Measurements from ENCODE around the gene NUP153.
"Not testable (repeated sequence)": the region's sequence is repeated elsewhere in the genome, so short reads cannot be mapped to it uniquely, and the experiment has no call there.

NUP153 gene

DNA sequence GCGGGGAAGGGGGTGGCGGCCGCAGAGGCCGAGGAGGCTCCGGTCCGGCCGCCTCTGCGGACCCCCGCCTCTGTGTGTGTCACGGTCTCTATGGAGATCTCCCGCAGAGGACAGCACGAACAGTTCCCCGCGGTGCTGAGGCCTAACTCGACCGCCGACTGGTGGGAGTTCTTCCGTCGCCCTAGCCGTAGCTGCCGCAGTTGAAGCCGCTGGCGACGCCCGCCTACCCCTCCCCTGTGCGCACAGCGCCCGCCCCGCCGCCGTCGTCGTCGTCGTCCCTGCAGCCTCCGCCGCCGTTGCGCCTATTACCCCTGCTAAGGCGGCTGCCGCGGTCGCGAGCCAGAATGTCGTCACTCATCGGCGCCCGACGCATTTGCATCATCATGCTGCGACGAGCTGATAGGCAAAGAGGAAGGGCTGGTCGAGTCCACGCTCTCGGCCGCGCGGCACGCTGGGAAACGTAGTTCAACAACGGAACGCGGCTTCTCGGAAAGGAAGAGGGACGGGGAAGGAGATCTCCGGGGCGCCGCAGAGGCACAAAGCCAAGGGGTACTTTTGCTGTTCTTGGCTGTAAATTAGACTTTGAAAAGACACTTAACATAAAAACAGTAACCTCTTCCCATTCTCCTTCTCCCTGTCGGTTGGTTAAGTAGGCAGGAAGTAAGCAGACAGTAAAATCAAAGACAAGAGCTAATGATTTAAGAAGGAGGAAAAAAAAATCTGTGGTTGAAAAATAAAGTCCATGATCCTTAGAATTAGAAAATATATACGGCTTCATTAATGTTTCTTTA, at the start of gene NUP153:
NUP153 (minus strand) TSS at position 346 of the 791 bp plus-strand sequence. CDS start 538 bp downstream, outside the sequence.
- DNase-seq (ENCODE audit: low spot score): peak; percentile 99

DNA sequence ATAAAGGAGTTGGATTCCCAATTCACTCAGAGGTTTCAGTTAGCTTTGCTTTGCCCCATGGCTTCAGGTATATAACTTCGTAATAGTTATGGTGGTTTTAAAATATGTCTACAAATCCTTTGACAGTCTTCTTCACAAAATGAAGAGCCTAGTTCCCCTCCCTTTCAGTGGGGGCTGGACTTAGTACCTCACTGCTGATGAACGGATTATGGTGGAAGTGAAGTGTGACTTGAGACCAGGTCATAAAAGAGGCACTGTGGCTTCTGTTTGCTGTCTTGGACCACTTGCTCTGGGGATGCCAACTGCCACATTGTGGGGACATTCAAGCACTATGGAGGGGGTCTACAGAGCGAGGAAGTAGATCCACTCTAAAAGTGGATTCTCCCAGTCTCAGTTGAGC, 47.5 kb upstream of the NUP153 start:
- DNase-seq (ENCODE audit: low spot score): no peak

DNA sequence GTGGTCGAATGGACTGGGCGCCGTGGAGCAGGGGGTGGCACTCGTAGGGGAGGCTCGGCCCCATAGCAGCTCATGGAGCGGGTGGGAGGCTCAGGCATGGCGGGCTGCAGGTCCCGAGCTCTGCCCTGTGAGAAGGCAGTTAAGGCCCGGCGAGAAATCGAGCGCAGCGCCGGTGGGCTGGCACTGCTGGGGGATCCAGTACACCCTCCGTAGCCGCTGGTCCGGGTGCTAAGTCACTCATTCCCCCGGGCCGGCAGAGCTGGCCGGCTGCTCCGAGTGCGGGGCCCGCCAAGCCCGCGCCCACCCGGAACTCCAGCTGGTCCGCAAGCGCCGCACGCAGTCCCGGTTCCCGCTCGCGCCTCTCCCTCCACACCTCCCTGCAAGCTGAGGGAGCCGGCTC, 38.6 kb upstream of the NUP153 start:
- not testable (repeated sequence) for DNase-seq (ENCODE audit: low spot score)

DNA sequence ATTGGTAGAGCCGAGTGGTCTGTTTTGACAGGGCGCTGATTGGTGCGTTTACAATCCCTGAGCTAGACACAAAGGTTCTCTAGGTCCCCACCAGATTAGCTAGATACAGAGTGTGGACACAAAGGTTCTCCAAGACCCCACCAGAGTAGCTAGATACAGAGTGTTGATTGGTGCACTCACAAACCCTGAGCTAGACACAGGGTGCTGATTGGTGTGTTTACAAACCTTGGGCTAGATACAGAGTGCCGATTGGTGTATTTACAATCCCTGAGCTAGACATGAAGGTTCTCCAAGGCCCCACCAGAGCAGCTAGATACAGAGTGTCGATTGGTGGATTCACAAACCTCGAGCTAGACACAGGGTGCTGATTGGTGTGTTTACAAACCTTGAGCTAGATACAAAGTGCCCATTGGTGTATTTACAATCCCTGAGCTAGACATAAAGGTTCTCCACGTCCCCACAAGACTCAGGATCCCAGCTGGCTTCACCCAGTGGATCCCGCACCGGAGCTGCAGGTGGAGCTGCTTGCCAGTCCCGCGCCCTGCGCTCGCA, 38.1 kb upstream of the NUP153 start:
- DNase-seq (ENCODE audit: low spot score): not testable (repeated sequence)

DNA sequence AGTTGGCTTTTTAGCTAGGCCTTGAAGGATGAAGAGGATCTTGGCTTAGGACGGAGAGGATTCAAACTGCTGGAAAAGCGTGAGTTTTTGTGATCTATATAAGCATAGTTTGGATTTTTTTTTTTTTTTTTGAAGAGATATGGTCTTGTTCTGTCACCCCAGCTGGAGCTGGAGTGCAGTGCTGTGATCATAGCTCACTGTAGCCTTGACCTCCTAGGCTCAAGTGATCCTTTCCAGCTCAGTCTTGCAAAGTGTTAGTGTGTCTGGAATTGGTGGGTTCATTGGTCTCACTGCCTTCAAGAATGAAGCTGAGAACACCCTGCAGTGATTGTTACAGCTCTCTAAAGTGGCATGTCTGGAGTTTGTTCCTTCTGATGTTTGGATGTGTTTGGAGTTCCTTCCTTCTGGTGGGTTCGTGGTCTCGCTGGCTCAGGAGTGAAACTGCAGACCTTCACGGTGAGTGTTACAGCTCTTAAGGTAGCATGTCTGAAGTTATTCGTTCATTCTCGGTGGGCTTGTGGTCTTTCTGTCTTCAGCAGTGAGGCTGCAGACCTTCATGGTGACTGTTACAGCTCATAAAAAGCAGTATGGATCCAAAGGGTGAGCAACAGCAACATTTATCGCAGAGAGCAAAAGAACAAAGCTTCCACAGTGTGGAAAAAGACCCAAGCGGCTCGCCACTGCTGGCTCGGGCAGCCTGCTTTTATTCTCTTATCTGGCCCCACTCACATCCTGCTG, 37.5 kb upstream of the NUP153 start:
- DNase-seq (ENCODE audit: low spot score): no peak

DNA sequence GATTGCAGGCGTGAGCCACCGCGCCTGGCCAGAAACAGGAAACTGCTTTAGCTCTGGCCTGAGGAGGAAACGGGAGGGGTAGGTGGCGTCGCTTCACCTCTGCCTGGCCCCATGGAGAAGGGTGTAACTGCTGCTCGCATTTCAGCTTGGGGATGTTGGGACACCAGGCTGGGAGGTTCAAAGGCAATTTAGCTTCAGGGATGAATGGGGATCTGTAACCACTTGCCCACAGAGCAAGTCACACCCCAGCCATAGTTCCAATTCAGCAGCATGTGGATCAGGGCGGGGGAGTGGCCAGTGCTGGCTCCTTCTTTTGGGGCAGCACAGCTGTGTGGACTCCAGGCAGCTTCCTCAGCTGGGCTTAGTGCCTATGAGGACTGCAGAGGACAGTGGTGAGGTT, 34.8 kb upstream of the NUP153 start:
- DNase-seq (ENCODE audit: low spot score): no peak

DNA sequence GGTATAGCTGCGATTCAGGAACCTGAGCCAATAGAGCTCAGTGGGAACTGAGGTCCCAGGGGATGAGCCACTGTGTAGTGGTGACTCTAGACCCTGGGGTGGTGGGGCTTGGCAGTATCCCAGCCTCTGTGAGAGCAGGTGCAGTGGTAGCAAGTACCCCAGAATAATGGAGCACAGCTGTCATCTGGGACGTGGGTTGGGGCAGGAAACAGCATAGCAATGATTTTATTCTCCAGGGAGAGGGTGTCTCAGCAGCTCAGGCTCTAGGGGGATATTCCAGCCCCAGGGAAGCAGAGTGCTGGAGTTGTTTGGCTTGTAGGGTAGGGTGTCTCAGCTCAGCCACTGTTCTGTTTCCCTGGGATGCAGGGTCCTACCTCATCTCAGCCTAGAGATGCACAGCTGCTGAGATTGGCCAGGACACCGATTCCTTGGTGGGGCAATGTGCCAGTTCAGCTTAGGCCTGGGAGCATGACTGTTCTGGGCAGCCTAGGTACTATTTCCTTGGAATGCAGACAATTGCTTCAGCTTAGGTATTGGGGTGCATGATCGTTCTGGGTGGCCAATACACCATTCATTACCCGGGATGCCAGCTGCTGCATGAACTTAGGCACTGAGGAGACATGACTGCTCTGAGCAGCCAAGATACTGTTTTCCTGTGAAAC, 34.0 kb upstream of the NUP153 start:
- no peak for DNase-seq (ENCODE audit: low spot score)

DNA sequence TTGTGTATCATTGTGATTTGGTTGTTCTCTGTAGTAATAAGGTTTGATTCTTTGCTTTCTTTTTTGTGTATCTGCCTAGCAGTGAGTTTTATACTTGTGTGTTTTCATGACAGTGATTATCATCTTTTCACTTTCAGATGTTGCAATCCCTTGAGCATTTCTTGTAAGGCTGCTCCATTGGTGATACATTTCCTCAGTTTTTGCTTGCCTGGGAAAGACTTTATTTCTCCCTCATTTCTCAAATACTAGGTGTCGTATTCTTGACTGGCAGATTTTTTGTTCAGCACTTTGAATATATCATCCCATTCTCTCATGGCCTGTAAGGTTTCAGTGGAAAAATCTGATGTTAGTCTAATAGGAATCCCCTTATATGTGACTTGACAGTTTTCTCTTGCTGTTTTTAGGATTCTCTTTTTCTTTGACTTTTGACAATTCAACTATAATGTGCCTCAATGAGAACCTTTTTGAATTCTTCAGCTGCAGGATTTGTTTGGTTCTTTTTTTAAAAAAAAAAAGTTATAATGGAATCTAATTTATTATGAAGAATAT, 31.1 kb upstream of the NUP153 start:
- no peak for DNase-seq (ENCODE audit: low spot score)

DNA sequence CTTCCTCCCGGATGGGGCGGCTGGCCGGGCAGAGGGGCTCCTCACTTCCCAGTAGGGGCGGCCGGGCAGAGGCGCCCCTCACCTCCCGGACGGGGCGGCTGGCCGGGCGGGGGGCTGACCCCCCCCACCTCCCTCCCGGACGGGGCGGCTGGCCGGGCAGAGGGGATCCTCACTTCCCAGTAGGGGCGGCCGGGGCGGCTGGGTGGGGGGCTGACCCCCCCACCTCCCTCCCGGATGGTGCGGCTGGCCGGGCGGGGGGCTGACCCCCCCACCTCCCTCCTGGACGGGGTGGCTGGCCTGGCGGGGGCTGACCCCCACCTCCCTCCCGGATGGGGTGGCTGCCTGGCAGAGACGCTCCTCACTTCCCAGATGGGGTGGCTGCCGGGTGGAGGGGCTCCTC, 28.6 kb upstream of the NUP153 start:
- not testable (repeated sequence) for DNase-seq (ENCODE audit: low spot score)

DNA sequence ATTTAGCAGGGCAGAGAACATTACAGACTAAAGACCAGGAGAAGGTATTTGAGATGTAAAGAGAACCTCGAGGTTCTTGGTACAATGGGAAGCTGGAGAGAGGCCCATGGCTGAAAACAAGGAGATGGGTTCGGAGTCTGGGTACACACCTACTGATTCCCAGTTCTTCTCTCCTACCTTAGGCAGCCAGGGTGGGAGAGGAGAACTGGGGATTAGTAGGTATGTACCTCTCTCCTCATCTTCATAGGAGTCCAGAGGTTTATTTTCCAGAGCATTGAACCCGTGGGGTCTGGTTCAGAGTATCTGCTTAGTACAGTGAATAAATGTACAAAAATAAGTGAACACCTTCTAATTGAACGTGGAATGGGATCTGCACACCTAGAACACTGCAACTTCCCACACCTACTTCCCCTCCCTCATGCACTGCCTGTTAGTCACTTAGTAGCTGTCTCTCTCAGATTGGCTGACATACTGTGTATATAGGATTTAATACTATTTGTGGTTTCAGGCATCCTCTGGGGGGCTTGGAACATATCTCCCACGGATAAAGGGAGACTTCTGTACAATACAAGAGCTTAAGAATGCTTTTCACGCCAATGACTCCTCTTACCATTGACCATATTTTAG, 23.5 kb upstream of the NUP153 start:
- DNase-seq (ENCODE audit: low spot score): no peak

DNA sequence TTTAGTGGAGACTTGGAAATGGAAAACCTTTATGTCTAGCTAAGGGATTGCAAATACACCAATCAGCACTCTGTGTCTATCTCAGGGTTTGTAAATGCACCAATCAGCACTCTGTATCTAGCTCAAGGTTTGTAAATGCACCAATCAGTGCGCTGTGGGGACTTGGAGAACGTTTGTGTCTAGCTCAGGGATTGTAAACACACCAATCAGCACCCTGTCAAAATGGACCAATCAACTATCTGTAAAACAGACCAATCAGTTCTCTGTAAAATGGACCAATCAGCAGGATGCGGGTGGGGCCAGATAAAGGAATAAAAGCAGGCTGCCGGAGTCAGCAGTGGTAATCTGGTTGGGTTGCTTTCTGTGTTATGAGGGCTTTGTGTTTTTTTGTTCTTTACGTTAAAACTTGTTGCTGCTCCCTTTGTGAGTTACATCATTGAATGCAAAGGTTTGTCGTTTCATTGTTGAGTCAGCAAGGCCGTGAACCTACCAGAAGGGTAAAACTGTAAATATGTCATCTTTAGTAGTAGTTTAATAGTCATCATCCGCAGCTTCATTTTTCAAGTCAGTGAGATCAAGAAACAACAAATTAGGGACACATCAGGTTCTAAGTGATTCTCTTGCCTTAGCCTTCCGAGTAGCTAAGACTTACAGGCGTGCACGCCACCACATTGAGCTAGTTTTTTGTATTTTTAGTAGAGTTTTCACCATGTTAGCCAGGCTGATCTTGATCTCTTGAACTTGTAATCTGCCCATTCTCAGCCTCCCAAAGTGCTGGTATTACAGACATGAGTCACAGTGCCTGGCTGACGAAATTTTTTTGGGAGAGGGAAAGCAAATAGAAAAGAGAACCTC, 22.7 kb upstream of the NUP153 start:
- no peak for DNase-seq (ENCODE audit: low spot score)

DNA sequence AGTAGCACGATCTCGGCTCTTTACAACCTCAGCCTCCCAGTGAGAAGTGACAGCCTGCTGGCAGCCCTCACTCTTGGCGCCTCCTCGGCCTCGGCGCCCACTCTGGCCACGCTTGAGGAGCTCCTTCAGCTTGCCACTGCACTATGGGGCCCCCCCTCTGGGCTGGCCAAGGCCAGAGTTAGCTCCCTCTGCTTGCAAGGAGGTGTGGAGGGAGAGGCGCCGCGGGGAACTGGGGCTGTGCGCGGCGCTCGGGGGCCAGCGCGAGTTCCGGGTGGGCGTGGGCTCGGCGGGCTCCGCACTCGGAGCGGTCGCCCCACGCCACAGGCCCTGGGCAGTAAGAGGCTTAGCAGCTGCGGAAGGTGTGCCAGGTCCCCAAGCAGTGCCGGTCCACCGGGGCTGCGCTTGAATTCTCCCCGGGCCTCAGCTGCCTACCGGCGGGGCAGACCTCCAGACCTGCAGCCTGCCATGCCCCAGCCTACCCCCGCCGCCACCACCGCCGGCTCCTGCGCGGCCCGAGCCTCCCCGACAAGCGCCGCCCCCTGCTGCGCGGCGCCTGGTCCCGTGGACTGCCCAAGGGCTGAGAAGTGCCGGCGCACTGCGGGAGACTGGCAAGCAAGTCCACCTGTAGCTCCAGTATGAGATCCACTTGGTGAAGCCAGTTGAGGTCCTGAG, 22.0 kb upstream of the NUP153 start:
- DNase-seq (ENCODE audit: low spot score): no peak

DNA sequence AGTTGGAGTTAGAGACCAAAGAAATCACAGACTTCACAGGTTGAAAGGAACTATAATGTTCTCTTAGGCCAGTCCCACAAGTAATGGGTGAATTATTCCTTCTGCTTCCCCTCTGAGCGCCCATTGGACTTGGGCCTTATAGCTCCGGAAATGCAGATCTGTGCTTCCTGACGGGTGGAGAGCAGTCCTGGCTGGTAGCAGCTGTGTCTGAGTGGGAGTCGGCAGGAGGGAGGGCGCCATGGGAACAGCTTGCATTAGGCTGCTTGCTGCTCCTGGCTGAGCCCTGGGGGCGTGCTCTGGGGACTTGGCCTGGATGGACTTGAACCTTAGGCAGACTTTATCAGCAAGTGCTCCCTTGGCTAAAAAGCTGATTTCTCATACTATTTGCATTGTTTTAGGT, 18.4 kb upstream of the NUP153 start:
- no peak for DNase-seq (ENCODE audit: low spot score)

DNA sequence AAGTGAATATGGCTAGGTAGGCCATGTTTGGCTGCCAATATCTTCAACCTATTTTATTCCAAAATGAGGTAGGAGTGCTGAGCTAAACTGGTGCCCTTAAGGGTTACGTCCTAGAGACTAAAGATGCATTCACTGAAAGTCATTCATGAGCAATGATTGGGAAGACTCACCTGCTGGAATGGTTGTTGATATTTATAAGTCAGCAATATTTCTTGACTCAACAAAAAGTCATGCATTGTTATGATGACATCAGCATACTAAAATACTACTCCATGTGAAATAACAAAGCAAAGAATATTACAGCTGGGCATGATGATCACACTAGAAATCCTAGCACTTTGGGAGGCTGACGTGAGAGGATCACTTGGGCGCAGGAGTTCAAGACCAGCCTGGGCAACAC, 17.6 kb upstream of the NUP153 start:
- no peak for DNase-seq (ENCODE audit: low spot score)

DNA sequence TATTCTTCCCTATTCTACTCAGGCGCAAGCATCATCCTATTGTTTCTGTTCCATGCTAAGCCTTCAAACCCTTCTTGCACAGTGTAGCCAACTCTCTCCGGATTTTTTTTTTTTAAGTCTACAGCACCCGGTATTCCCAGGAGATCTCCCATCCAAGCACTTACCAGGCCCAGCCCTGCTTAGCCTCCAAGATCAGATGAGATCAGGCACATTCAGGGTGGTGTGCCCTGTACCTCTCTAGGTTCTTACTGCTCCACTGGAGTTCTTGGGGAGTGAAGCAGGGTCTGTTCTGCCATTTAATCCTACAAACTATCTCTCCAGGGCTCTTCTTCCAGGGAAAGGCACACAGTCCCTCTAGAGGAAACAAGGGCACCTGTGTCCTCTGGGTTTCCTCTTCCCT, 14.9 kb upstream of the NUP153 start:
- DNase-seq (ENCODE audit: low spot score): no peak

DNA sequence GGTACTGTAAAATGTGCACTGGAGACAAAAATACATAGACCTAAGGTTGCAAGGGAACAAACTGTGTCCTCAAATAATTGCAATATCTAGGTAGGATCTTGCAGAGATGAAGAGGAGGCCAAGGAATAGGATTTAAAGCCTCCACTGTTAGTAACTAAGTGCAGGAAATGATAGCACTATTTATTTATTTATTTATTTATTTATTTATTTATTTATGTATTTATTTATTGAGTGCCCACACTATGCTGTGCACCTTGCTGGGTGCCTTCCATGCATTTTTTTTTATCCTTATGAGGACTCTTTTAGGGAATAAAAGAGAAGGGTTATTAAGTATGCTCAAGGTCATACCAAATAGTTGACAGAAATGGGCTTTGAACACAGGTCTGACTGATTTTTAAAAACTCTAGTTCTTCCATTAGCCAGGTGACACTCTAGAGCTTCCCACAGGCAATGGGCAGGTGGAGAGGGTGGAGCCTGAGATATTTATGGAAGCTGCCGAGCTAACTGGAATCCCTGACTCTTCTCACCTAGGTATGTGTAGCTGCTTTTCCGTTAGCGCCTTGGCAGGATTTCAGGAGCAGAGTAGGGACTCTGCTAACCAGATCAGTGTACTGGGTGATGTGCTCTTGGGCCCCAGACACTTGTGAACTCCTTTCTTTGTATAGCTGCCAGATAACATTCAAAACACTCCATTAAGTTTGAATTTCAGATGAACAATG, 12.8 kb upstream of the NUP153 start:
- DNase-seq (ENCODE audit: low spot score): no peak

DNA sequence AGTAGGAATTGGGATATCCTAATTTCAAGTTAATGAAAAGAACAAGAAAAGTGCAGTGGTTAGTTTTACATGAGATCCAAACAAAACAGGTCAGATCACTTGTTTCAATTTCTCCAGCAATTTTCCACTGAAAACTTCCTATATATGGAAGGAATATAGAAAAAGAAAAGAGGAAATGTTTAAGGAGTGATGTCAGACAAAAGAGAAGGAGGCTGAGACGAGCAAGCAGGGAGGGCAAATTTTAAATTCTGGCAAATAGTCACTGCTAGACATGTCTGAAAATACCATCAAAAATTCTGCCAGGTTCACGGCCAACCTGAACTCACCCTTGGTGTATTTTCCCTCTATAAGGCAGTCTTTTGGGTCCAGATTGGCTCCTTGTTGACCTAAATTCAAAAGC, 9.5 kb upstream of the NUP153 start:
- no peak for DNase-seq (ENCODE audit: low spot score)

DNA sequence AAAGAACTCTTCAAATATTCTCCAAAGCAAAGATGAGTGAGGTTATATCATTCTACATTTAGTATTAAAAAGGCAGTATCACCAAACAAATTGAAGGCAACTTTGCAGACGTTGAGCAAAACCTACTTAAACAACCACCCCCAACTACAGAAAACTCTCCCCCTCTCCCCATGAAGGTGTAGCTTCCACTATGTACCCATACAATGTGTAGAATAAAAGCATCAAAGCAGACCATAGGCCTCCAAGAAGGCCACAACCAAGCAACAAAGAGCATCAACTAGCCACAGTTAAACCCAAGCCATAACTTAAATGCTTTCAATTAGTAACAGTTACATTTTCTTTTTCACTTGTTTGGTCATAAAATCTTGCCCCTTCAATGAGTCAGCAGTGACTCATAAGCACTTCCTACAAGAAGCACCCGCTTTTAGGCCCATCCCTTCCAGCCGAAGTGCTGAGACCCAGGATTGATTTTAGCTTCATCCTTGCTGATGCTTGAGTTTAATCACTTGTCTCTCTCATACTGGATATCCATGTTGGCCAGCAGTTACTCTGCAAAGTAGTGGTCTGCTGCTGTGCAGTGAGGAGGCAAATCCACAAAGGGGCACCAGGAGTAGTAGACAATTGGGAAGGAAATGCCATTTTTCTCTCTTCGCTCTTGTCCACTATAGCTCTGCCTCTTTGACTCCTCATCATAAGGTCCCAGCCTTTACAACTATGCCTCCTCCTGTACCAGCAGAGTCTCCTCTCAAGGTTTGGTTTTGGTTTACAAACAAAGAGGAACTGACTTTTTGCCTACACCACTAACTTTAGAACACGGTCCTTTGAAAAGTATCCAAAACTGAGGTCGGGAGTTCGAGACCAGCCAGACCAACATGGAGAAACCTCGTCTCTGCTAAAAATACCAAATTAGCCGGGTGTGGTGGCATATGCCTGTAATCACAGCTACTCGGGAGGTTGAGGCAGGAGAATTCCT, 8.4 kb upstream of the NUP153 start:
- peak; percentile 61 for DNase-seq (ENCODE audit: low spot score)

DNA sequence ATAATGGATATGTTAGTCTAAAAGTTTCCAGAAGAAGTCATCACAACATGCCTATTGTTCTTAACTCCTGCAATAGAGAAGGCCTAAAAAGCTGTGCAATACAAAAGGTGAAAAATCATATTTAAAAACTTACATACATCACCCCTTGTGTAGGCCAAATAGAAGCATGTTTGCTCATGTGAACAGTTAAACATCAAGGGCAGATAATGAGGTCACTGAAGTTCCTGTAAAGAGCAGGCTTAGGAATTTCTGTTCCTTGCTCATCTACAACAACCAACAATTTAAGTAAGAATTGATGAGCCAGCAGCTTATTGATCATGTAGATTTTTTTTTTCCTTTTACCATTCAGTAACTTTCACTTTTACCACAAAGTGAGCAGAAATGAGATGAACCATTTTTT, 7.5 kb upstream of the NUP153 start:
- DNase-seq (ENCODE audit: low spot score): no peak

Measured in hematopoietic multipotent progenitor cell treated with erythropoietin and hydrocortisone succinate and interleukin-3 and kit ligand, for 15 days (in vitro differentiated cells).